Panc1 (cell line): Measurements from ENCODE around the gene SLC7A9.
"Not testable (repeated sequence)": the region's sequence is repeated elsewhere in the genome, so short reads cannot be mapped to it uniquely, and the experiment has no call there.

ENCODE experiments used
- POLR2AphosphoS5 ChIP-seq: IDR thresholded peaks from 2 replicates; pipeline ENCODE4 v1.6.1; 2012; ENCODE audit warnings: mild to moderate bottlenecking, low read depth, low read length, moderate library complexity
- REST ChIP-seq, 2 experiments: IDR thresholded peaks; 2 replicates each; pipeline ENCODE4 v1.6.1; 2011 to 2012; ENCODE audit warnings: low read depth in 2 of 2, control low read depth in 1 of 2, low read length in 1 of 2, mild to moderate bottlenecking in 1 of 2, moderate library complexity in 1 of 2; ENCODE audit not compliant: insufficient read depth in 1 of 2
- TF ChIP-seq, protein P1 (sequence below): fragments of 450-650 bp; IDR thresholded peaks from 2 replicates; pipeline ENCODE4 v1.5.1; 2017; ENCODE audit warnings: mild to moderate bottlenecking

- not testable (repeated sequence) for TF ChIP-seq REST (IDR thresholded peaks at IDR 0.05; ENCODE audit: insufficient read depth in 1 of 2, low read depth in 2 of 2, low read length in 1 of 2); POLR2AphosphoS5
- TF ChIP-seq, protein P1, sequence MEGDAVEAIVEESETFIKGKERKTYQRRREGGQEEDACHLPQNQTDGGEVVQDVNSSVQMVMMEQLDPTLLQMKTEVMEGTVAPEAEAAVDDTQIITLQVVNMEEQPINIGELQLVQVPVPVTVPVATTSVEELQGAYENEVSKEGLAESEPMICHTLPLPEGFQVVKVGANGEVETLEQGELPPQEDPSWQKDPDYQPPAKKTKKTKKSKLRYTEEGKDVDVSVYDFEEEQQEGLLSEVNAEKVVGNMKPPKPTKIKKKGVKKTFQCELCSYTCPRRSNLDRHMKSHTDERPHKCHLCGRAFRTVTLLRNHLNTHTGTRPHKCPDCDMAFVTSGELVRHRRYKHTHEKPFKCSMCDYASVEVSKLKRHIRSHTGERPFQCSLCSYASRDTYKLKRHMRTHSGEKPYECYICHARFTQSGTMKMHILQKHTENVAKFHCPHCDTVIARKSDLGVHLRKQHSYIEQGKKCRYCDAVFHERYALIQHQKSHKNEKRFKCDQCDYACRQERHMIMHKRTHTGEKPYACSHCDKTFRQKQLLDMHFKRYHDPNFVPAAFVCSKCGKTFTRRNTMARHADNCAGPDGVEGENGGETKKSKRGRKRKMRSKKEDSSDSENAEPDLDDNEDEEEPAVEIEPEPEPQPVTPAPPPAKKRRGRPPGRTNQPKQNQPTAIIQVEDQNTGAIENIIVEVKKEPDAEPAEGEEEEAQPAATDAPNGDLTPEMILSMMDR, result not testable (repeated sequence)
Observed at GRCh38 chr19:32832825-32833224, 36.7 kb downstream of the SLC7A9 start.
